Nephron progenitor cell (in vitro differentiated cells): ENCODE results near the gene MAGEB17.
"Not testable (repeated sequence)": the region's sequence is repeated elsewhere in the genome, so short reads cannot be mapped to it uniquely, and the experiment has no call there.

Source experiments
- DNase-seq: peaks from one replicate; pipeline ENCODE4 v3.0.0; 2021
- H3K27ac Mint-ChIP-seq: 2 replicates; pipeline ENCODE4 v1.8.0; 2021; ENCODE audit warnings: mild to moderate bottlenecking, moderate library complexity, mixed read lengths
- H3K27me3 Mint-ChIP-seq: 2 replicates; pipeline ENCODE4 v1.8.0; 2021; ENCODE audit warnings: mild to moderate bottlenecking, low read depth, mixed read lengths; ENCODE audit not compliant: poor library complexity
- H3K36me3 Mint-ChIP-seq: 2 replicates; pipeline ENCODE4 v1.8.0; 2021; ENCODE audit warnings: low read depth, mixed read lengths
- H3K4me1 Mint-ChIP-seq: 2 replicates; pipeline ENCODE4 v1.8.0; 2021; ENCODE audit warnings: mixed read lengths
- H3K4me3 Mint-ChIP-seq: 2 replicates; pipeline ENCODE4 v1.8.0; 2021; ENCODE audit warnings: mild to moderate bottlenecking, moderate library complexity, mixed read lengths
- H3K9me3 Mint-ChIP-seq: 2 replicates; pipeline ENCODE4 v1.8.0; 2021; ENCODE audit warnings: mild to moderate bottlenecking, moderate library complexity, mixed read lengths
- TF ChIP-seq, protein P1 (sequence below): fragments of 200-600 bp; sonication (generic); IDR thresholded peaks from 2 replicates; pipeline ENCODE4 v1.5.0; 2021; ENCODE audit warnings: antibody characterized with exemption

The MAGEB17 gene

DNA sequence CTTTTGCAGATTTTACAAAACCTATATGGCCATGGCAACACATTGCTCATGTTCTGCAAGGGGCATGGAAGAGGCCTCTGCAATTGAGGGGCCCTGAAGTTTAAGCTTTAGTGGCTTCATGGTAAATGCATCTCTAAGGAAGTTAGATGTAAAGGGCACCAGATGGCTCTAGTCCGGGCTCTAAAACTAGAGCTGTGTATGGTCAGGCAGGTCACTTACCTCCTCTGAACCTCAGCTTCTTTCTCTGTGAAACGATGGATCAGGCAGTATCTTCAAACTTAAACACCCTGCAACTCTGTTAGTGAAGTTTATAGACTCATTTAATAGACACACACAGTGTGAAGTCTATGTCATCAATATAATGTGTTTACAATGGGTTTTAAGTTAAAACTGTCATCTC lies 10.0 kb downstream of the MAGEB17 start:
- Mint-ChIP-seq H3K4me3 (no peak overlapping the region), H3K4me1 (peaks cover 19% of the 10 kb centered on the region), H3K27me3 (peaks cover 6% of the 10 kb centered on the region), H3K9me3 (no peaks in the 10 kb centered on the region), H3K36me3 (no peaks in the 10 kb centered on the region), H3K27ac (no peak overlapping the region)
- TF ChIP-seq, protein P1, sequence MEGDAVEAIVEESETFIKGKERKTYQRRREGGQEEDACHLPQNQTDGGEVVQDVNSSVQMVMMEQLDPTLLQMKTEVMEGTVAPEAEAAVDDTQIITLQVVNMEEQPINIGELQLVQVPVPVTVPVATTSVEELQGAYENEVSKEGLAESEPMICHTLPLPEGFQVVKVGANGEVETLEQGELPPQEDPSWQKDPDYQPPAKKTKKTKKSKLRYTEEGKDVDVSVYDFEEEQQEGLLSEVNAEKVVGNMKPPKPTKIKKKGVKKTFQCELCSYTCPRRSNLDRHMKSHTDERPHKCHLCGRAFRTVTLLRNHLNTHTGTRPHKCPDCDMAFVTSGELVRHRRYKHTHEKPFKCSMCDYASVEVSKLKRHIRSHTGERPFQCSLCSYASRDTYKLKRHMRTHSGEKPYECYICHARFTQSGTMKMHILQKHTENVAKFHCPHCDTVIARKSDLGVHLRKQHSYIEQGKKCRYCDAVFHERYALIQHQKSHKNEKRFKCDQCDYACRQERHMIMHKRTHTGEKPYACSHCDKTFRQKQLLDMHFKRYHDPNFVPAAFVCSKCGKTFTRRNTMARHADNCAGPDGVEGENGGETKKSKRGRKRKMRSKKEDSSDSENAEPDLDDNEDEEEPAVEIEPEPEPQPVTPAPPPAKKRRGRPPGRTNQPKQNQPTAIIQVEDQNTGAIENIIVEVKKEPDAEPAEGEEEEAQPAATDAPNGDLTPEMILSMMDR: no peak
- no peak for DNase-seq

DNA sequence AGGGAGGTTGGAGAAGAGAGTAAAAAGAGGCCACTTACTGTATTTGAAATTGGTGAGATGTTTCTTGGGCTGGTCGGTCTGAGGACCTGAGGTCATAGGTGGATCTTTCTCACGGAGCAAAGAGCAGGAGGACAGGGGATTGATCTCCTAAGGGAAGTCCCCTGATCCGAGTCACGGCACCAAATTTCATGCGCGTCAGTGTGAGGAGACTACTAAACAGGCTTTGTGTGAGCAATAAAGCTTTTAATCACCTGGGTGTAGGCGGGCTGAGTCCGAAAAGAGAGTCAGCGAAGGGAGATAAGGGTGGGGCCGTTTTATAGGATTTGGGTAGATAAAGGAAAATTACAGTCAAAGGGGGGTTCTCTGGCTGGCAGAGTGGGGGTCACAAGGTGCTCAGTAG lies 16.6 kb downstream of the MAGEB17 start:
- DNase-seq, H3K36me3 Mint-ChIP-seq, H3K27me3 Mint-ChIP-seq, H3K9me3 Mint-ChIP-seq, H3K27ac Mint-ChIP-seq: not testable (repeated sequence)
- Mint-ChIP-seq H3K4me3 (peak overlapping the region; percentile 49), H3K4me1 (peaks cover 64% of the 10 kb centered on the region)

DNA sequence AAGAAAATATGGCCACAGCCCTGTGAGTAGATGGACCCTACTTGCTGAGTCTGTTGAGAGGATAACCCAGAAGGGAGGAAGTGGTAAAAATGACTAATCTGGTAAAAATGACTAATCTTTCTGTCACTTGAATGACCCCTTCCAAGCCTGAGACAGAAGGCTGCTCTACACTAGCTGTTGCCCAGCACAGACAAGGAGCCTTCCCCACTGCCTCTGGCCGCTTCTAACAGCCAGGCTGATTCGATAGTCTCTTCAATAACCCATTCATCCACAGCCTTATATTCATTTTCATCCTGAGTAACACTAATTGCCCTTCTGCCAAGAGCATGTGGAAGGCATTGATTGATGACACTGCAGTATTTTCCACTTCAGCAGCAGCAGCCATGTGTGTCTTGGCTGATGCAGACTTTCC lies 18.4 kb downstream of the MAGEB17 start:
- H3K4me3 Mint-ChIP-seq: no peak overlapping the region
- H3K4me1 Mint-ChIP-seq: peaks cover 56% of the 10 kb centered on the region
- TF ChIP-seq, protein P1: no peak
- DNase-seq: no peak
- H3K36me3 Mint-ChIP-seq: no peaks in the 10 kb centered on the region
- no peaks in the 10 kb centered on the region for H3K9me3 Mint-ChIP-seq
- H3K27me3 Mint-ChIP-seq: peaks cover 6% of the 10 kb centered on the region
- no peak overlapping the region for H3K27ac Mint-ChIP-seq

DNA sequence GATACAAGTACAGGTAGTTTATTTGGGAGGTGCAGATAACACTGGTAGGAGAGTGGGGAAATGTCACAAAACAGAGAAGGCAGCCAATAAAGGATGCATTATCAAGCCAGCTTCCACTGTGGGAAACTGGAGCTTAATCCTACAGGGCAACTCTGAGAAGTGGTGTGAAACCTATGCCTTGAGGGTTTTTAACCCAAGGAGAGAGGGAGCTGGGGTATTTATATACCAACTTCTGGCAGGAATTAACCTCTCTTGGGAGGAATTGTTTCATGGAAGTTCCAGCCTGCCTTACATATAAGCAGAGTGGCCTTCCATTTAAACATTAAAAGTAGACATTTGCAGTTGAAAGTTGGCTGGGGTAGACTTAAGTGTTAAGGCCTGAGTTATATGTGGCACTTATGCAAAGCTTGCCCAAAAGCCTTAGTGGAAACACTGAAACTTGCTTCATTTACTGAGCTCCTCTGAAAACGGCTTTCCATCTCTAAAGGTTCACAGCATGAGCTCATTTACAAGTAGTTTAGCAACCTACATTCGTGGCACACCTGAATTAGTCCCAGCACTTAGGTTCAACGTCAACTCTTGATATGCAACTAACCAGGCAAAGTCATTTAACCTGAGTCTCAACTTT lies 19.2 kb downstream of the MAGEB17 start:
- no peak overlapping the region for H3K27ac Mint-ChIP-seq
- H3K36me3 Mint-ChIP-seq: no peaks in the 10 kb centered on the region
- no peak for DNase-seq
- peaks cover 4% of the 10 kb centered on the region for H3K27me3 Mint-ChIP-seq
- H3K4me1 Mint-ChIP-seq: peaks cover 48% of the 10 kb centered on the region
- TF ChIP-seq, protein P1: no peak
- no peak overlapping the region for H3K4me3 Mint-ChIP-seq
- no peaks in the 10 kb centered on the region for H3K9me3 Mint-ChIP-seq

DNA sequence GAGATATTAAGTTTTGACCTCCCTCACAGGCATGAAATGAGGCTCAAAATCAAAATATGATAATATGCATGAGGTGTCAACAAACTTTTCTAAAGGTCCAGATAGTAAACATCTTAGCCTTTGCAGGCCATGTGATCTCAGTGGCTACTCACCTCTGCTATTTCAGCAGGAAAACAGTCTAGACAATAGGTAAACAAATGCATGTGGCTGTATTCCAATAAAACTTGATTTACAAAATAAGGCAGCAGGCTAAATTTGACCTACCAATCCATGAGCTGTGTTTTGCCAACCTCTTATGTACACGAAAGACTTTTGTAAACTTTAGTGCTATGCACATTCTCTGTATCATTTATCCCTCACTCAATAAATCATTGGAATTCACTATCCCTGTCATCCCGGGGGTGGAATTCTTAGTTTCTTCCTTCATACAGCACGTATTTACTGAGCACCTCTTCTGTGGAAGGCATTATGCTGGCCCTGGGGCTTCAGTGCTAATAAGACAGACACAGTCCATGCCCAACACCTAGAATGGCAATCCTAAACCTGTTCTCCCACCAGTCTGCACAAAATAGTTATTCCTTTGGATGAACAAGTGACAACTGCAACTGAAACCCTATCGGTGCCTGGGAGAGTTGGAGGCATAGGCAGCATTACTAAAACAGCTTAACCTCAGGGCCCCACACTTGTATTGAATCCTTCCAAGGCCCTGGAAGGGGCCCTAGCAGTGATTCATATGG lies 19.9 kb downstream of the MAGEB17 start:
- no peaks in the 10 kb centered on the region for H3K9me3 Mint-ChIP-seq
- TF ChIP-seq, protein P1: no peak
- H3K4me3 Mint-ChIP-seq: no peak overlapping the region
- H3K27me3 Mint-ChIP-seq: peaks cover 4% of the 10 kb centered on the region
- H3K4me1 Mint-ChIP-seq: peaks cover 46% of the 10 kb centered on the region
- peak overlapping the region; percentile 21 for H3K27ac Mint-ChIP-seq
- DNase-seq: no peak
- no peaks in the 10 kb centered on the region for H3K36me3 Mint-ChIP-seq

DNA sequence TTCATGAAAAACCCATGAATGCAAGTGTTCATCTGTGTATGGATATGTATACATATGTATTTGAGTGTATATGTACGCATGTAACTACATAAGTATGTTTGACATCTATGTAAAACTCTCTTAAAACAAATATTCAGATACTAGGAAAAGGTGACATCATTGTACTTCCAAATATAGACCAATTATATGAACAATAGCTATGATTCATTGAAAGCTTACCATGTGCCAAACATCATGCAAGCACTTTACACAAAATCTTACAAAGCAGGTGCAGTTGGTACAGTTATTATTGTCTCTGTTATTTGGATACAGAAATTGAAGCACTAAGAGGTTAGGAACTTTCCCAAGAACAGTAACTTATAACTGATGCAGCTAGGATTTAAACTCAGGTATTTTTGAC lies 21.4 kb downstream of the MAGEB17 start:
- Mint-ChIP-seq H3K4me3 (no peak overlapping the region), H3K4me1 (peaks cover 31% of the 10 kb centered on the region), H3K9me3 (no peaks in the 10 kb centered on the region), H3K36me3 (no peaks in the 10 kb centered on the region), H3K27ac (no peak overlapping the region), H3K27me3 (peaks cover 4% of the 10 kb centered on the region)
- TF ChIP-seq, protein P1: no peak
- DNase-seq: no peak
